Testis (tissue), 2 donors: ENCODE data around the gene RFK.

Source experiments
- CTCF ChIP-seq, 3 experiments: fragments of 450-650 bp in 2 of 3; fragments of 200-600 bp in 1 of 3; sonication (generic) in 1 of 3; IDR thresholded peaks; one replicate each; pipeline ENCODE4 v1.5.1; 2016 to 2019; ENCODE audit warnings: antibody characterized with exemption in 3 of 3, mild to moderate bottlenecking in 2 of 3, moderate library complexity in 1 of 3
- POLR2A ChIP-seq: fragments of 450-650 bp; IDR thresholded peaks from one replicate; pipeline ENCODE4 v1.6.1; 2017; ENCODE audit warnings: antibody characterized with exemption, mild to moderate bottlenecking, moderate library complexity

- TF ChIP-seq CTCF (IDR thresholded peaks at IDR 0.05) (no peak), POLR2A (no peak)
Measured at GRCh38 chr9:76359365-76359764, 34.9 kb downstream of the RFK start.
